Activated effector memory CD4-positive, alpha-beta T cell treated with Interleukin-2 at 50 U/mL for 16 hours (primary cell): ENCODE data around the gene THAP2.

Experiments
- DNase-seq: peaks from one replicate; pipeline ENCODE4 v3.0.0-alpha.2; 2020

The THAP2 gene

DNA sequence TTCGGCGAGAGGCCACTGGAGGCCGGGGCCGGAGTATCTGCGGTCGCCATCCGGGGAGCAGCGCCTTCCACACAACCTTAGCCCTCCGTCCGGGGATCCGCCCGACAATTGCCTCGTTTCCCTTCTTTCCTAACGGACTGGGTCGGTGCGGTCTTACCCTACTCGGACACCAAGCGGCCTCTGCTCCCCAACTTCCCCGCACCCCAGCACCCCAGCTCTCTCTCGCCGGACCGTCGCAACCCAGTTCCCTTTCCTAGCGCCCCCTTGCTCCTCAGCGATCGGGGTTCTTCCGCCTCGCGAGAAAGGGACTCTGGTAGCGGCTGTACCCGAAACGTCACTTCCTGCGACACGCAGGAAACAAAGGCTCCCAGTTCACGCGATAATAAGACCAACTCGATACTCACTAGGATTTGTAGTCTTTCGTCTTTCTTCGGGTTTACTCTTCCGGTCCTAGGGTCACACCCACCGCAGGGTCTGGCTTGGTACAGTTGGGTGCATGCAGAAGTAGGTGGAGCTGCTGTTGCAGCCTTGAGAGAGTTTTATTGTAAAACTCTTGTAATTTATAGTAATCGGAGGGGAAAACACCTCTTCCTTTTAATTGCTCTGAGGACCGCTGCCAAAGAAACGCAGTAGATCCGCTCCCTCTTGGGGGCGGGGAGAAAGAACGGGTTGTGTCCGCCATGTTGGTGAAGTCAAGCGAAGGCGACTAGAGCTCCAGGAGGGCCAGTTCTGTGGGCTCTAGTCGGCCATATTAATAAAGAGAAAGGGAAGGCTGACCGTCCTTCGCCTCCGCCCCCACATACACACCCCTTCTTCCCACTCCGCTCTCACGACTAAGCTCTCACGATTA, at the start of gene THAP2, which contains the start of gene ZFC3H1:
TSS of gene THAP2 (plus strand) at position 741 of the 850 bp plus-strand sequence. CDS start 209 bp downstream, outside the sequence.
TSS of gene ZFC3H1 (minus strand) at position 288 of the 850 bp plus-strand sequence. CDS start at position 50, 238 bp downstream.
- peak; percentile 83 for DNase-seq

DNA sequence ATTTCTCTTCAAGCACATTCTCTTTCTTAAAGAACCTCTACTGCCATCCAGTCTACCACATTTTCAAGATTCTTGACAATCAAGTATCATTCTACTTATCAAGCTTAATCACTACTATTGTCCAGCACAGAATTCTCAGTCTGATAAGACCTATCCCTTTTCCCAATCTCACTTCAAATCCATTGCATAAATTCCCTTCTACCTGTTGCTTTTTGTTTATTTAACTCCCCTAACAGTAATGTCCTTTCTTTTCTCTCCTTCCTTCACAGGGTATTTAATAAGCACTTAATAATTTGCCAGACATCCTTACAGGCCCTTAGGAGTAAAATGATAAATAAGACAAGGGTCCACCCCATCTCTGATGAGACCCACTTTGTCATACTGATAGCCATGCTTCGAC, 42.2 kb upstream of the THAP2 start:
- no peak for DNase-seq

DNA sequence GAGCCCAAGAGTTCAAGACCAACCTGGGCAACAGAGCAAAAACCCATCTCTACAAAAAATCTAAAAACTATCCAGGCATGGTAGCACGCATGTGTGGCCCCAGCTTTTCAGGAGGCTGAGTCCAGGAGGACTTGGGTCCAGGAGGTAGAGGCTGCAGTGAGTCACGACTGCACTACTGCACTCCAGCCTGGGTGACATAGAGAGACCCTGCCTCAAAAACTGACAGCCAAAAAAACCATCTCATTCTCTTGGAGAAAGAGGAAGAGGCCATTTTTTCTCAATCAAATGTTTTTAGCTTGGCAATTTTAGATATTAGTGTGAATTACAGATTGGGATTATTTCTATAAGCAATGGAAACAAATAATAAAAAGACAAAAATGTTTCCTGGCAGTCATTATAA, 38.6 kb upstream of the THAP2 start:
- no peak for DNase-seq

DNA sequence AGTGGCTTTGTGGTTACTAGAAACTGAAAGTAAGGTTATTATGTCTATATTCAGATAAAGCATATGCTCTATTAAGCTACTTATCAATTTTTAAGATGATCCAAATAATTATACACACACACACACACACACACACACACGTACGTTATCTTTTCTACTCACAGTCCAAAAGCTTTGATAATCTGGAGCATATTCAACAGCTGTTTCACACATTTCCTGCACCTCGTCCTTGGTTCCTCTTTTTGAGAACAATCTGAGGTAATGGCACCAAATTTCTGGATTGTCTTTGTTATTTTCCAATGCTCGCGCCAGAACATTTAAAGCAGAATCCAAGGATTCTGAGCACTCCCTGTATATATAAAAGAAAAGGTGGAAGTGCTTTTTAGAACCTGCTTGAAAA, 38.0 kb upstream of the THAP2 start:
- DNase-seq = no peak

DNA sequence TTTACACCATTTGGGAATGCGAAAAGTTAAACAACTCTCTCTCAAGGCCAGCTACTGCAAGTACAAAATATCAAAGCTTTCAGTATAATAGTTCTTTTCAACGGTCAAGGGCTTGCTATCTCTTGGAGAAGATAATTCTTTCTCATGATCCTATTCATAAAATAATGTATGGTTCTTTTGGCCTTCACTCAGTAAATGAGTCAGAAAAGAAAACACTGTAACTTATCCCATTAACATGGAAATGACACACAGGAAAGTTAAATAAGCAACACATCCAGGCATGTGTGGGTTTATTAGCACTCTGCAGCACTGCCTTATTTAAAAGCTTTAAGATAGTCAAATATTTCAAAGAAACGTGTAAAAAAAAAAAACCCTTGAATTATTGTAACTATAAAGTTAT, 37.3 kb upstream of the THAP2 start:
- no peak for DNase-seq

DNA sequence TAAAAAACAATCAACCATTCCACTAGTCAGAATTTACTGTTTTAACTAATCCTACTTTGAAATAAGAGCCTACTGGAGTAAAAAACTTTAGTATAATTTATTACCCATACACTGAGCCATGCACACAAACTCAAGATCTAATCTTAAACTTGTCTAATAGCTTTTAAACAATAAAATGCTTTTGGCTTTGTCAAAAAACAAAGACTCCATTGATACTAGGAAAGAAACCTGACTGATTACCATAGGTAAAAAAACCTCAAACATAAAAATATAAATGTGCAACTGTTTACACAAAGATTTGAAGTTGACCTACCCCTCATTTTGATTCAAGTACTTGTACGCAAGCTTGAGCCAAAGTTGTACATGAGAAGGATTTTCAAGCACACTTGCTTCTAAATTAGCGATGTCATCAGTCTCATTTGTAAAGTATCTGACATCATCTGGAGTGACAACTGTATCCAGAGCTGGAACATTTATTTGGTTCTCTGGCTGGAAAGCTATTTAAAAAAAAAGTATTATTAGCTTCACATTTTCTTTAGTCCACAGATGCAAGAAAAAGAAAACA, 36.6 kb upstream of the THAP2 start:
- no peak for DNase-seq

DNA sequence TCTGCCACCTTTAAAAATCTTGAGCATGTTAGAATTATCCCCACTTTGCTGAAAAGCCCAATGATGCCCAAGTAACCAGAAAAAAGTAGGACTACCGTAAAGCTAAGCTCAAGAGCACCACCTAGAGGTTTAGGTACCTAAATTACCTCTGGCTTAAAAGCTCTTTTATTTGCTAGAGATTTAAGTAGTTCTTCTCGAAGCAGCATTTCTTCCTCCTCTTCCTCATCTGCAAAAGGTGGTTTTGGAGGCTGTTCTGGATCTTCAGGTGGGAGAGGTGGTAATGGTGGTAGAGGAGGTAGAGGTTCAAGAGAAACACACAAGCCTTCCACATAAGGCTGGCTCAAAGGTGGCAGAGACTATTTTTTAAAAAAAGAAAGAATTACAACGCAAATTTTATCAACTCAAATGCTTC, 27.4 kb upstream of the THAP2 start:
- no peak for DNase-seq

DNA sequence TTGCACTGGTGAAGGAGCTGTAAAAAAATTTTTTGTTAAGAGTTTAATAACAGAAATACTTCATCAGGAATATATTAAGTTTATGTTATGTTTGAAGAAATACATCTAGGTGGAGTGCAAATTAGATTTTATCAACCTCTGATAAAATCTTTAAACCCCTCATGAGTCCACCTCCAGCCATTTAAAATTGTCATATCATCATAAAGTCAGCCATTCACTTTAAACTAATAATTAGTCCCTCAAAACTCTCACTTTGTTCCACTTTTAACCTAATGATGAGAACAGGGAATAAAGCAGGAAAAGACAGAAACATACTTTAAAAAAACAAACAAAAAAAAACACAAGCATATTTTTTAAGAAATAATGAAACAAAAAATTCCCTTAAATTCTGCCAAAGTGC, 25.6 kb upstream of the THAP2 start:
- no peak for DNase-seq

DNA sequence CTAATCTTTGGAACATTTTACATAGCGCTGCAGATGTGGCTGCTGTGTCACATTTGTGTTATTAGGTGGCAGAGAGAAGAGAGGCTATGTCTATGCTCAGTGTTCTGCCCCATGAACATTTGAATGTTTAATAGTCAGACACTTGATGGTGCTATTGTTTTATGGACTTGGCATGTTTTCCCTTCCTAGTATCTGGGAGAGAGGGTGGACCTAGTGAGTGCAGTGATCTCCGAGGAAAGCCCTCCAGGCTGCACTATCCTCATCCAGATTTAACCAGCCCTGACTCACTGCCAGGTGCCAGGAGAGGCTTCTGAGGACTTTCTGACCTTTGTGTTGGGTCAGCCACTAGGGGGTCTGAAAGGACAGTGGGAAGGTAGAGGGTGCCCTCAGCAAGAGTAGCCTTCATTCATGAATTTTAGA, 24.8 kb upstream of the THAP2 start:
- DNase-seq = no peak

DNA sequence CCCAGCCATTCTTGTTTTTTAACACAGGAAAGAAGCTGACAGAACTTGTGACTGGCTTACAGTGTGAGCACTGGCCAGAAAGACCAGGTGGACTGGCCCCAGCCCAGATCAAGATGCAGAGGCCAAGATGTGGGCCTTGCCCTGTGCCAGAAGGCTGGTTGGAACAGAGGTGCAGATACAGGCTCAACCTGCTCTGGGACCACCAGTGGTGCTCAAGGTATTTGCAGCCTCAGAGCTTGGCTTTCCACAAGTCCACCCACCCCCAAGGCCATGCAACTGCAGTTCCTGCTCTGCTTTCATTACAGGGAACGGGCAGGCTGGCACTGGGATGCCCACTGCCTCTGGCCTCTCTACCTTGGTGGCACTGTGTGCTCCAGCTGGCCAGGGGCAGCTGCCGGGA, 23.8 kb upstream of the THAP2 start:
- no peak for DNase-seq

DNA sequence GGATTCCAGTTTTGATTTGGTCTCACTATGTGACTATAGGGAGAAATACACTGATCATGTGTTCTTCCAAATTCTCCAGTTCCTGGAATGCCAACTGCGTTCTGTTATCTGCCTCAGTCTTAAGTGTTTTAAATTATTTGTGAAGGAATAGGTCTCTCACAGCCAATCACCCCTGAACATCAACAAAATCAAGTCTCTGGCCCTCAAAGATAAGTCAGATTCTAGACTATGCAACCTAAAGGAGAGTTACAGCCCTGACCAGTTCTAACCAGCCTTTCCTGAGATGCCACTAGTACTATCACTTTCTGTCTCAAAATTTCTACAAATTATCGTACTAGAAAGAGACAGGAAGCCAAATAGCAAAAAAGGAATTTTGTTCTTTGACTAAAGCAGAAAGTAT, 22.7 kb upstream of the THAP2 start:
- DNase-seq = no peak

DNA sequence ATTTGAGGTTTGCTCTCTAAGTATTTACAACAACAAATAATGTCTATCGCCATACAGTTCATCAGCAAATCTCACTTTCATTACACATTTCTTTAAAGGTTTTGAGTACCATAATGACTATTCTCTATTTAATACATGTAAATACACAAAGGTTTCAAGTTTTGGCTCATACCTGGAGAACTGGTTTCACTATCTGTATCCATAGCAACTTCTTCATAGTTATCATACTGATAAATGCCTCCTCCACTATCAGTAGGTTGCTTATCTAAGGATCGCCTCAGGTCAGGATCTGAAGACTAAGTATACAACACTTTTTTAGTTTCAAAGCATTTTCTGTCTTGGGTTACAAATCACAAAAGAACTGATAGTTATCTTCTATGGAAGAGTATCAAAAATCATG, 21.8 kb upstream of the THAP2 start:
- DNase-seq = no peak

DNA sequence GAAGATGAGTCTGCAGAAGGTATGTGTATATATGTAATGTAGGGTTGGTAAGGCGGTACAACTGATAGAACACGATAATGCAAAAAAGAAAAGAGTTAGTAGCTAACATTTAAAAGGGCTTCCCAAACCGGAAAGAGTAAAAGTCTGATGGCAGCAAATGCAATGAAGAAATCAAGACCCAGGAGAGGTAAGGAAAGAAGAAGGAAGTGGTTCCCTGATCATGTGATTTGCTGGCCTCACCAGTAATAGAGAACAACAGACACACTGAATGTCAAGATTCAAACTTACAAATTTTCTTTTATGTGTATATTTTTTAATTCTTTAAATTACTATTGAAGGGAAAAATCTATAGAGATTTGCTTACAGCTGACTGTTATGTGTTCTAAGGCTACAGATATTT, 18.8 kb upstream of the THAP2 start:
- DNase-seq = no peak

DNA sequence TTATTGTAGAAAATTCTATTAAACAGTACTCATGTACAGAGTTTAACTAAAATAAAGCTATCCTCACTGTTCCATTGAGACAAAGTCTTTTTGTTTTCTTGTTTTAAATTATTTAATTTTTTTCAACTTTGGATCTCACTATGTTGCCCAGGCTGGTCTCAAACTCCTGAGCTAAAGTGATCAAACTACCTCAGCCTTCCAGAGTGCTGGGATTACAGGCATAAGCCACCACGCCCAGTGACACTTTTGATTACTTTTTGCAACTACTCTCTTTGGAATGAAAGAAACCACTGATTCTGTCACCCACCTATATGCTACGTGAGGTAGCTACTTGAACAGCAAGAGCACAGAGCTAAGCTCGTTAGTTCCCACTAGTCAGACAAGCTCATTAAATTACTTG, 17.6 kb upstream of the THAP2 start:
- DNase-seq = no peak

DNA sequence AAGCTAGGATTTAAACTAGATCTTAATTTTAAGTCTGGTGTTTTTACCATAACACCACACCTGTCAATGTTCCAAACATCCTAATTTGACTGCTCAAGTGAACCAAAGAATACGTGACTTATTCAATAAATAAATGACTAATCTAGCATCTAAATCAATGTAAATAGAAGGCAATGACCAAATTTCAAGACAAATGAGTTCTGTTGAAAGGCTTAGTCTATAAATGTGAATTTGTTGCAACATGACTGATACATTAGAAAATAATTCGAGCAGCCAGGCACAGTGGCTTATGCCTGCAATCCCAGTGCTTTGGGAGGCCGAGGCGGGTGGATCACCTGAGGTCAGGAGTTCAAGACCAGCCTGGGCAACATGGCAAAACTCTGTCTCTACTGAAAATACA, 15.6 kb upstream of the THAP2 start:
- DNase-seq = no peak

DNA sequence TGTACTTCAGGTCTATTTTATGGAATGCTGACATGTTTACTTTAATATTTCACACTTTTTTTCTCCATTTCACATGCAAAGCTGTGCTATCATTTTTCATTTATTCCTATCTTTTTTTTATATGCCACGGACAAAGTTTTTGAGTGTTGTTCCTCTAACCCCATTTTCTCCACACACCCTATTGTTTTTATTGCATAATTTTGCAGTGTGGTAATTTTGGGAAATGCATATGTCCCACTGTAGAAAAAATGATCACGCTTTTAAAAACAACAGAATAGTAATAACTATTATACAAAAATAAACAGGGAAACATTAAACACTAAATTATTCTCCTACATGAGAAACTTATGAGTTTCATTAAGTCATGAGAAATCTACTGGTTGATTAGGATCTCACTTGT, 14.7 kb upstream of the THAP2 start:
- DNase-seq = no peak

DNA sequence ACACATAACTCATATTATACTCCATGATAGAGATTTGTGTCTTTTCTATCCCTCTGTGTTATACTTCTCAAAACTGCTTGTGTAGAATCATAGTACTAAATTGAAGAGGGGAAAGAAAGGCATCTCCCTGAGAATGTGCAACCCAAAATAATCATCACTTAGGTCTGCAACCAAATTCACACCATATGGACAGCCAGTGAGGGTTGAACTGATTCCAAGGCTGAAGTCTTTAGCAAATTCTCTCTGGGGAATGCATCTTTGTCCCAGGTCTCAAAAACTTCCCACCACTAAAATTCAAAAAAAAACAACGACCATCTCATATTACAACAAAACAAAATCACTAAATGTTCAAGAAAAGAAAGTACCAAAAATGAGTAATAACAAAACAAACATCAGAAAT, 11.4 kb upstream of the THAP2 start:
- no peak for DNase-seq

DNA sequence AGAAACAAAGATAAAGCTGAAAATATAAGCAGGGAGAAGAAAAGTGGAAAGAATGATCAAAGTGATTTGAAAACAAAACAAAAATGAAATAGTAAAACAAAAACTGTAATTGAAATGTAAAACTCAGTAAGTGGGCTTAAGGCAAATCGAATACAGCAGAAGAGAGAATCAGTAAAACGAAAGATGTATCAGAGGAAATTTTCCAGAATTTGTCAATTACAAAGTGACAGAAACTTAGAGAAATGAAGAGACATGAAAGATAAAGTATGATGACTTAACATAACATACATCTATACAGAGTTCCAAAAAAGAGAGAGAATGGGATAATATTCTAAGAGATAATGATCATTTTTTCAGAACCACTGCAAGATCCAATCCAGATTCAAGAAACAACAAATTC, 11.0 kb upstream of the THAP2 start:
- DNase-seq = no peak

DNA sequence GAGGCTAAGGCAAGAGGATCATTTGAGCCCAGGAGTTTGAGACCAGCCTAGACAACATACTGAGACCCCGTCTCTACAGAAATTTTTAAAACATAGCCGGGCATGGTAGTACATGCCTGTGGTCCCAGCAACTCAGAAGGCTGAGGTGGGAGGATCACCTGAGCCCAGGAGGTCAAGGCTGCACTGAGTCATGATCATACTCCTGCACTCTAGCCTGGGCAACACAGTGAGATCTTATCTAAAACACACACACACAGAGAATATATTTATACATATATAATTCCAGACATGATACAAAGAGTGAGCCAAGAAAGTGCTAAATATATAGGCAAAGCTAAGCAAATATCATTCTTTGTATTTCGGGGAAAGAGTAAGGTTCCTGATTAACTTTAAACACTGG, 9.9 kb upstream of the THAP2 start:
- no peak for DNase-seq

DNA sequence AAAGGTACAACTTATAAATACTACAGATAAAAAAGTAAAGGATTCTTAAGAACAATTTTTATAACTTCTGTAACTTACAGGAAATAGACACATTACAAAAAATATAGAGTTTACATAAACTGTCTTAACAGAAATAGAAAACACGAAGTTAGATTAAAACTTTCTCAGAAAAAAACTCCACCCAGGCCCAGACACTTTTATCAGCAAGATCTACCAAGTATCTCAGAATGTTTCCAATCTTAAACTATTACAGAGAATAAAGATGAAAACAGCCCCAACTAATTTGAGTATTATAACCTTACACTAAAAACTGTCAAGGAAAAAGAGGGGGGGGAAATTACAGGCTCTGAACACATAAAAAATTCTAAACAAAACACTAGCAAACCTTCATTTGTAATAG, 8.6 kb upstream of the THAP2 start:
- DNase-seq = no peak

DNA sequence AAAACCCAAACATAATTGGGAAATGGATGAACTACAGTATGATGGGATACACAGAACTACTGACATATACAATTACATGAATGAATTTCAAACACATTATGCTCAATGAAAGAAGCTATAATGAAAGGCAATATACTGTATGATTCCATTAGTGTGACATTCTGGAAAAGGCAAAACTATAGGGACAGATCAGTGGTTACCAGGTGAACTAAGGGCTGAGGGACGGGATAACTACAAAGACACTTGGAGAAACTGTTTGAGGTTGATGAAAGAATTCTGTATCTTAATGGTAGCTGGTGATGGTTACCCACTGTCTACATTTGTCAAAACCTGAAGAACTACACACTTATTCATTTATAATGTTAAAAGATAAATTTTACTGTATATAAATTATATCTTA, 8.2 kb upstream of the THAP2 start:
- DNase-seq = no peak

DNA sequence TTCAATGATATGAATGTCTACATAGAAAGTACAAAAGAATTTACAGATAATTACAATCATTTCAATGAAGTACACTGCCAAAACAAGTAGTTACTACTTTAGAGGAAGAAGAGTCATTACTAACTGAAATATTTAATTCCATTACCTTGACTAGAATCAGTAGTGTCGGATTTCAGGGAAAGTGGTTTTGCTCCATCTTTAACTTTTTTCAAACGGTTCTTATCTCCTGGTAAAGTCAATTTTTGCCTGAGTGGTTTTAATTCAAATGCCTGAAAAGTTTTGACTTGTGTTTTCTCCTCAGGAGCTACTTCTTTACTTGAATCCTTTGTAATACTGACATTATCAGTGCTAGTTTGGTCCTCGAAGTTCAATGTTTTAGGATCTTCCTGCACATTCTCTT, 7.4 kb upstream of the THAP2 start:
- DNase-seq = no peak

DNA sequence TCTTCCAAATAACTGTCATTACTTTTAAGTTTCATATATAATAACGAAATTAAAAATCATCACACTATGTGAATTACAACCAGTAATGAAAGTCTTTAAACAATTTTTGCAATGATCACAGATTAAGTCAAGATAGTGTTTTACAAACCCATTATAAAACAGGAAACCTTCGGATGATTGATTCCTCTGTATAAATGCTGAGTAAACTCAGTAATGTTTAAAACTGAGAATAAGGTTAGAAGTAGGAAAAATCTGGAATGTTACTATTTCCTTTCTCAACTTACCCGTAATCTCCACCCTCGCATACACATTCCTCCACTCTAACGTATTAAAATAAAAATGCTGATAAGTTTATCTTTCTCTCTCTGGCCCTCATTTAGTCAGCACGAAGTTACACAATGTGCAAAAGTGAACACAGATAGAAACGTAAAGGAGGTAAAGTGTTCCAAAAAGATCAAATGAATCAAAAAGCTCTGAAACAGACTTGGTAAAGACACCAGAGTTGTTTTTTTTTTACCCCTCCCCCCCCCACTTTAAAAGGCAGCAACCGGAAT, 2.0 kb upstream of the THAP2 start:
- DNase-seq = no peak

DNA sequence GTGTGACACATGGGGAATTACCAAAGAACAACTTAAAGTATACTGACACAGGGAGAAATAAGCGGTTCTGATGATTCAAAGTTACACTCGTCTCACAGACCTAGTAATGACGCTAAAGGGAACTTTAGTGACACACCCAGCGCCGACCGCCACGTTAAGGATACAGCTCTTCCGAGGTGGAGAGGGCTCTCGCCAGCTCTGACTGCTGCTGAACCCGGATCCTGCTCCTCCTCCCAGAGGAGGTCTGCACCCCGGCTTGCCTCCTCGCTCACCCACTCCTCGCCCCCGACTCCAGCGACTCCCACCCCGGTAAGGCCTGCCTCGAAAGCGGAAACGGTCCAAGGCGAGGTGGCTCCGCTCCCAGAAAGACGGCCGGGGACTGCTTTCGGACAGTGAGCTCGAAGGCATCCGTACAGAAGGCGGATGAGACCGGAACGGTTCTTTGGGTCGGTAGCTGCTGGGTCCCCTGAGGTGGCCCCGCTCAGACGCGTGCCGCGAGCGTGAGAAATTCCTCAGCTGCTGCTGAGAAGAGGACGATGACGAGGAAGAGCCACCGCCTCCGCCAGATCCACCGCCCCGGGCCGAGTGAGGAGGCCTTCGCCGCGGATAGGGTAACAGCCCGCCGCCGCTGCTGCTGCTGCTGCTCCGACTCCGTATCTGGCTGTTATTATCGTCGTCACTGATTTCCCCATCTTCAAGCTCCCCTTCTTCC, 1.1 kb upstream of the THAP2 start:
- peak; percentile 55 for DNase-seq
